ENCODE results near the gene FNIP1. TPM values are rescaled to one million over a fixed set of nuclear protein-coding genes. Genes with fewer than 3 reads are reported as not detected.
A peak's percentile ranks its signal among the peaks of the same experiment; 100 is the strongest.

Gene FNIP1
- total and polyA plus RNA-seq, 2 experiments from 2014 or later: 20.7 to 73.4 TPM

- Histone ChIP-seq H3K79me2 (peaks cover 43% of the 10 kb centered on the region), H3K27ac (peak overlapping the region; percentile 84), H3K9me2 (replicated peaks; ENCODE audit: insufficient read depth) (no peaks in the 10 kb centered on the region), H3K36me3 (replicated peaks; ENCODE audit: insufficient read depth, low read depth) (no peaks in the 10 kb centered on the region), H2AFZ (peak overlapping the region; percentile 30), H3K4me2 (peak overlapping the region; percentile 78), H3K27me3 (no peaks in the 10 kb centered on the region), H3K9me3 (ENCODE audit: low read depth) (no peaks in the 10 kb centered on the region), H3K4me1 (ENCODE audit: insufficient read depth) (peaks cover 22% of the 10 kb centered on the region), H3K4me3 (peak overlapping the region; percentile 29), H4K20me1 (ENCODE audit: insufficient read depth, poor library complexity, severe bottlenecking) (no peaks in the 10 kb centered on the region)
- DNase-seq (ENCODE audit: low spot score): peak; percentile 64
- 2% methylated on average over 21 of the region's 21 CpGs for WGBS (ENCODE audit: low lambda C conversion rate, missing lambda C conversion rate)
- TF ChIP-seq EZH2 (IDR thresholded peaks at IDR 0.05; ENCODE audit: borderline replicate concordance) (no peak), CTCF (IDR thresholded peaks at IDR 0.05; ENCODE audit: poor library complexity) (no peak), EZH2phosphoT487 (IDR thresholded peaks at IDR 0.05; ENCODE audit: low read depth, severe bottlenecking, unreplicated experiment) (no peak)
Observed at GRCh38 chr5:131634666-131634995, 162.2 kb downstream of the FNIP1 start.

- H3K9me3 ChIP-seq (ENCODE audit: low read depth): no peaks in the 10 kb centered on the region
- no peaks in the 10 kb centered on the region for H3K27me3 ChIP-seq
- no peak for DNase-seq (ENCODE audit: low spot score)
- TF ChIP-seq EZH2phosphoT487 (IDR thresholded peaks at IDR 0.05; ENCODE audit: low read depth, severe bottlenecking, unreplicated experiment) (no peak), CTCF (IDR thresholded peaks at IDR 0.05; ENCODE audit: poor library complexity) (no peak), EZH2 (IDR thresholded peaks at IDR 0.05; ENCODE audit: borderline replicate concordance) (no peak)
- H3K36me3 ChIP-seq (replicated peaks; ENCODE audit: insufficient read depth, low read depth): no peaks in the 10 kb centered on the region
- peak overlapping the region; percentile 30 for H2AFZ ChIP-seq
- peak overlapping the region; percentile 78 for H3K4me2 ChIP-seq
- no peaks in the 10 kb centered on the region for H4K20me1 ChIP-seq (ENCODE audit: insufficient read depth, poor library complexity, severe bottlenecking)
- H3K4me1 ChIP-seq (ENCODE audit: insufficient read depth): peaks cover 22% of the 10 kb centered on the region
- H3K4me3 ChIP-seq: peak overlapping the region; percentile 29
- H3K27ac ChIP-seq: peak overlapping the region; percentile 84
- H3K79me2 ChIP-seq: peaks cover 47% of the 10 kb centered on the region
- no peaks in the 10 kb centered on the region for H3K9me2 ChIP-seq (replicated peaks; ENCODE audit: insufficient read depth)
- WGBS (ENCODE audit: low lambda C conversion rate, missing lambda C conversion rate): 11% methylated on average over 4 of the region's 4 CpGs
Observed at GRCh38 chr5:131634238-131634637, 162.6 kb downstream of the FNIP1 start.

GRCh38 chr5:131633830-131634229 is 163.0 kb downstream of the FNIP1 start:
- Histone ChIP-seq H3K4me1 (ENCODE audit: insufficient read depth) (peaks cover 22% of the 10 kb centered on the region), H3K36me3 (replicated peaks; ENCODE audit: insufficient read depth, low read depth) (no peaks in the 10 kb centered on the region), H4K20me1 (ENCODE audit: insufficient read depth, poor library complexity, severe bottlenecking) (no peaks in the 10 kb centered on the region), H3K9me2 (replicated peaks; ENCODE audit: insufficient read depth) (no peaks in the 10 kb centered on the region), H3K4me3 (peak overlapping the region; percentile 29), H3K9me3 (ENCODE audit: low read depth) (no peaks in the 10 kb centered on the region), H3K4me2 (peak overlapping the region; percentile 78), H3K27me3 (no peaks in the 10 kb centered on the region), H3K27ac (peak overlapping the region; percentile 84), H2AFZ (no peak overlapping the region), H3K79me2 (peaks cover 51% of the 10 kb centered on the region)
- WGBS (ENCODE audit: low lambda C conversion rate, missing lambda C conversion rate): 57% methylated on average over 5 of the region's 5 CpGs
- DNase-seq (ENCODE audit: low spot score): no peak
- no peak for TF ChIP-seq CTCF (IDR thresholded peaks at IDR 0.05; ENCODE audit: poor library complexity)
- no peak for TF ChIP-seq EZH2phosphoT487 (IDR thresholded peaks at IDR 0.05; ENCODE audit: low read depth, severe bottlenecking, unreplicated experiment)
- TF ChIP-seq EZH2 (IDR thresholded peaks at IDR 0.05; ENCODE audit: borderline replicate concordance): no peak

- Histone ChIP-seq H3K27me3 (no peaks in the 10 kb centered on the region), H4K20me1 (ENCODE audit: insufficient read depth, poor library complexity, severe bottlenecking) (no peaks in the 10 kb centered on the region), H3K9me2 (replicated peaks; ENCODE audit: insufficient read depth) (no peaks in the 10 kb centered on the region), H3K4me3 (no peak overlapping the region), H2AFZ (no peak overlapping the region), H3K4me2 (peak overlapping the region; percentile 10), H3K36me3 (replicated peaks; ENCODE audit: insufficient read depth, low read depth) (no peaks in the 10 kb centered on the region), H3K4me1 (ENCODE audit: insufficient read depth) (peaks cover 15% of the 10 kb centered on the region), H3K79me2 (peaks cover 79% of the 10 kb centered on the region), H3K9me3 (ENCODE audit: low read depth) (no peaks in the 10 kb centered on the region), H3K27ac (no peak overlapping the region)
- TF ChIP-seq CTCF (IDR thresholded peaks at IDR 0.05; ENCODE audit: poor library complexity): no peak
- no peak for DNase-seq (ENCODE audit: low spot score)
- WGBS (ENCODE audit: low lambda C conversion rate, missing lambda C conversion rate): 90% methylated on average over 4 of the region's 4 CpGs
Observed at GRCh38 chr5:131630963-131631350, 165.9 kb downstream of the FNIP1 start.

Measured in hepatocyte (in vitro differentiated cells).